ENCODE data around the gene FAM20C.
"Not testable (repeated sequence)": the region's sequence is repeated elsewhere in the genome, so short reads cannot be mapped to it uniquely, and the experiment has no call there.

DNA sequence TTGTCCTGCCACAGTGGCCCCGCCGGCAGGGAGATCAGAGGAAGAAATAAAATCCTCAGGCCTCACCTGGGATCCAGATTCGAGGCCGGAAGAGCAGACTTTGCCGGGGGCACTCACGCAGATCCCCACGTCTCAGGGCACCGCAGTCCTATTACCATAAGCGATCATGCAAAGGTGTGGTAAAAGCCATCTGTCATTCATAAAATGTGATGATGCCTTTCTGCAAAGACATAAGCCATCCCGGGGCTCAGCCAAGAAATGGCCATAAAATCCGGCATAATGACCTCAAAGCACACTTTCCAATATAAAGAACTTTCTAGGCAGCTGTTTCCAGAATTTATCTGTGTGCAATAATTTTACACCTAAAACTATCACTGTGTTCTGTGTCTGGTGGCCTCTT, 9.9 kb upstream of the FAM20C start:
- not testable (repeated sequence) for TF ChIP-seq CTCF (IDR thresholded peaks at IDR 0.05); POLR2AphosphoS5 (IDR thresholded peaks at IDR 0.05); POLR2A (IDR thresholded peaks at IDR 0.05; ENCODE audit: low read depth)
